ENCODE measurements around the gene HS6ST3. TPM values are rescaled to one million over a fixed set of nuclear protein-coding genes. Genes with fewer than 3 reads are reported as not detected.
"Not testable (repeated sequence)": the region's sequence is repeated elsewhere in the genome, so short reads cannot be mapped to it uniquely, and the experiment has no call there.

HS6ST3 gene
- total RNA-seq, 4 donors from 2014 or later = 0.08 to 0.47 (median 0.41) TPM

DNA sequence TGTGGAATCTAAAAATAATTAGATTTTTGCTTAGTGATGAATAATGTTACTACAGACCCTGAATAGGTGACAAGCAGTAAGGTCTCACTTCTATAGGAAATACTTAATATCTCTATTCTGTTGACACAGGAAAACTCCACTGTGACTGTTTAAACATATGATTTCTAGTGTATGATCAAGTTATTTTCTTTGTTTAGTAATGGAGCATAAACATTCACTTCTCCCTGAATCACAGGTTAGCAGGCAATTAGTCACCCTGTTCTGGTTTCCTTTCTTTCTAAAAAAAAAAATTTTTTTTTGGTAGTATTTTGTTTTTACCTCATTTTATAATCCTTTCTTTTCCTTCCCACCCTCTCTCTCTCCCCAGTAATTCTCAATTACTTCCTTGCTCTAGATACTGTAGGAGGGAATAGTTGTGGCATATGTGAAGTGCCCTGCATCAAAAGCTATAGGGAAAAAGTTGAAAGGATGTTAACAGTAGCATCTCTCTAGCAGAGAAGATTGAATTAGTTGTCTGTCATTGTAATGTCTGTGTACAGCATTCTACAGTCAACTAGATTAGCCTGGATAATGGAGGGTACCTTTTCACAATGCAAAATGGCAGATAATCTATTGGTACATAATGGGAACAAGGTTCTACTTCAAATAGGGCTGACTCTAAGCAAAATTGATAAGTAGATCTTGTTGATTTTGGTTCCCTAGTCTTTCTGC is 3.5 kb downstream of the HS6ST3 start:
- peaks cover 63% of the 10 kb centered on the region for H3K27me3 ChIP-seq
- no peaks in the 10 kb centered on the region for H3K36me3 ChIP-seq
- no peaks in the 10 kb centered on the region for H3K9me3 ChIP-seq
- H3K27ac ChIP-seq = no peak overlapping the region
- peaks cover 20% of the 10 kb centered on the region for H3K4me1 ChIP-seq
- no peak overlapping the region for H3K4me3 ChIP-seq
- no peak for DNase-seq (ENCODE audit: low spot score in 2 of 2)
- TF ChIP-seq EP300 (IDR thresholded peaks at IDR 0.05) = no peak
- TF ChIP-seq POLR2A (IDR thresholded peaks at IDR 0.05) = no peak
- TF ChIP-seq POLR2AphosphoS5 (IDR thresholded peaks at IDR 0.05) = no peak
- TF ChIP-seq, protein P1, sequence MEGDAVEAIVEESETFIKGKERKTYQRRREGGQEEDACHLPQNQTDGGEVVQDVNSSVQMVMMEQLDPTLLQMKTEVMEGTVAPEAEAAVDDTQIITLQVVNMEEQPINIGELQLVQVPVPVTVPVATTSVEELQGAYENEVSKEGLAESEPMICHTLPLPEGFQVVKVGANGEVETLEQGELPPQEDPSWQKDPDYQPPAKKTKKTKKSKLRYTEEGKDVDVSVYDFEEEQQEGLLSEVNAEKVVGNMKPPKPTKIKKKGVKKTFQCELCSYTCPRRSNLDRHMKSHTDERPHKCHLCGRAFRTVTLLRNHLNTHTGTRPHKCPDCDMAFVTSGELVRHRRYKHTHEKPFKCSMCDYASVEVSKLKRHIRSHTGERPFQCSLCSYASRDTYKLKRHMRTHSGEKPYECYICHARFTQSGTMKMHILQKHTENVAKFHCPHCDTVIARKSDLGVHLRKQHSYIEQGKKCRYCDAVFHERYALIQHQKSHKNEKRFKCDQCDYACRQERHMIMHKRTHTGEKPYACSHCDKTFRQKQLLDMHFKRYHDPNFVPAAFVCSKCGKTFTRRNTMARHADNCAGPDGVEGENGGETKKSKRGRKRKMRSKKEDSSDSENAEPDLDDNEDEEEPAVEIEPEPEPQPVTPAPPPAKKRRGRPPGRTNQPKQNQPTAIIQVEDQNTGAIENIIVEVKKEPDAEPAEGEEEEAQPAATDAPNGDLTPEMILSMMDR (IDR thresholded peaks at IDR 0.05) = no peak

DNA sequence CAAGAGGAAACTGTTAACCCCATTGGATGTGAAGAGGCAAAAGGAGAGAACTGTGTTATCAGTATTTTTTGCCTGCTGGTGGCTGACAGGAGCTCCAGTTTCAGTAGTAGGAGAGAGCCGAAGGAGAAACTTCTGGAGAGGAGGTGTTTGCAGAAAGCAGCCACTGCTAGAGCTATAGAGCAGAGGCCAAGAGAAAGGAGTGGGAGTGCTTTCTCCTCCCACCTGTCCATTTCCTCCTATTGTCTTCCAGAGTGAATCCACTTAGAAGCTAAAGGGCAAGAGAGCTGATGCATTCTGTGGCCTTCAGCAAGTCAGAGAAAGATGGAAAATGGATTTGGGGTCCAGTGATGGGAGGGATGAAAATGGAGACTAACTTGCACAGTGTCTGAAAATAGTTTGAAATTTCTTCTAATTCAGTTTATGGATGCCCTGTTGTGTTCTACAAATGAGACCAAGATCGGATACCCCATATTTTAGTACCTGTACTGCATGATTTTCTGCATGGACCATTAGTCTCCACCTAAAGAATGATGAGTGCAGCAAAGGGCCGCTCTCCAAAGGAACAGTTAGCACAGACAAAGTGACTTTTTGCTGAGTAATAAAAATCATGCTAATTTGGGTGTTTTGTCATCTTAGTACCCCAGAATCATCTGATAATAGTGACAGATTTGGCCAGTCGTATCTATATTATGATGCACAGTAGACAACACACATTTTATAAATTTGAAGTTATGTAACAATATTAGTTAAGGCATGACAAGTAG is 10.7 kb downstream of the HS6ST3 start:
- Histone ChIP-seq H3K36me3 (no peaks in the 10 kb centered on the region), H3K9me3 (no peaks in the 10 kb centered on the region), H3K27me3 (peaks cover 4% of the 10 kb centered on the region), H3K4me1 (no peaks in the 10 kb centered on the region), H3K4me3 (no peak overlapping the region), H3K27ac (no peak overlapping the region)
- no peak for TF ChIP-seq EP300 (IDR thresholded peaks at IDR 0.05)
- TF ChIP-seq, protein P1 (IDR thresholded peaks at IDR 0.05) = no peak
- TF ChIP-seq POLR2A (IDR thresholded peaks at IDR 0.05) = no peak
- no peak for TF ChIP-seq POLR2AphosphoS5 (IDR thresholded peaks at IDR 0.05)
- WGBS = 80% methylated on average over 4 of the region's 4 CpGs
- DNase-seq (ENCODE audit: low spot score in 2 of 2) = no peak

DNA sequence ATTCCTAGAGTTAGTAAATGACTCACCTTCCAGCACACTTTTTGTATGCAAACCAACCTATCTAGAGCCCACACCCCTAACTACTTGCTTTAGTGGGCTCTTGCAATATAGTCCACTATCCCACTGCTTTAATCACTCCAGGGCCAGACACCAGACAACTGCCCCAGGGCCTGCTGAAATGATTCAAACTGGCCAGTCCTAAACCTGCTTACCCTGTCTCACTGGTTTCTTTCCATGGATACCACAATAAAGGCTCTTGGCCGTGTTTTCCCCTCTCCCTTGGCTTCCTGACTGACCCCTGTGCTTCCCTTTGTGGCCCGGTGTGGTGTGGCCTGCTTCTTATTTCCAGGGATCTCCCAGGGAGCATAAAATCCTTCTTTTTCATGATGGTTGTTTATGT is 14.6 kb downstream of the HS6ST3 start:
- WGBS = 25% methylated on average over 2 of the region's 2 CpGs
- no peaks in the 10 kb centered on the region for H3K36me3 ChIP-seq
- no peak for DNase-seq (ENCODE audit: low spot score in 2 of 2)
- no peaks in the 10 kb centered on the region for H3K27me3 ChIP-seq
- no peaks in the 10 kb centered on the region for H3K4me1 ChIP-seq
- no peak for TF ChIP-seq POLR2AphosphoS5 (IDR thresholded peaks at IDR 0.05)
- TF ChIP-seq, protein P1 (IDR thresholded peaks at IDR 0.05) = no peak
- H3K27ac ChIP-seq = no peak overlapping the region
- H3K9me3 ChIP-seq = peaks cover 11% of the 10 kb centered on the region
- H3K4me3 ChIP-seq = no peak overlapping the region

DNA sequence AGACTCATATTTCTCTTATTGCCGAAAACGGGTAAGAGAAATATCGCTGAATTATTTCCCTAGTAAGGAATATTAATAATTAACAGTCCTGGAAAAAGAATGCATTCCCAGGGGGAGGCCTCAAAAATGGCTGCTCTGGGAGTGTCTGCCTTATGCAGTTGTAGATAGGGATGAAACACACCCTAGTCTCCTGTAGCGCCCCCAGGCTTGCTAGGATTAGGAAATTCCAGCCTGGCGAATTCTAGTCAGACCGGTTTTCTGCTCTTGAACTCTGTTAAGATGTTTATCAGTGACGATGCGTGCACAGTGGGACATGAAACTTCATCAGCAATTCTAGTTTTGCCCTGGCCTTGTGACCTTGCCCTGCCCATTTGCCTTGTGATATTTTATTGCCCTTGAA is 18.2 kb downstream of the HS6ST3 start:
- H3K4me1 ChIP-seq; H3K27me3 ChIP-seq; H3K4me3 ChIP-seq; DNase-seq (ENCODE audit: low spot score in 2 of 2); H3K36me3 ChIP-seq; H3K27ac ChIP-seq: not testable (repeated sequence)
- 69% methylated on average over 8 of the region's 8 CpGs for WGBS
- peaks cover 11% of the 10 kb centered on the region for H3K9me3 ChIP-seq

DNA sequence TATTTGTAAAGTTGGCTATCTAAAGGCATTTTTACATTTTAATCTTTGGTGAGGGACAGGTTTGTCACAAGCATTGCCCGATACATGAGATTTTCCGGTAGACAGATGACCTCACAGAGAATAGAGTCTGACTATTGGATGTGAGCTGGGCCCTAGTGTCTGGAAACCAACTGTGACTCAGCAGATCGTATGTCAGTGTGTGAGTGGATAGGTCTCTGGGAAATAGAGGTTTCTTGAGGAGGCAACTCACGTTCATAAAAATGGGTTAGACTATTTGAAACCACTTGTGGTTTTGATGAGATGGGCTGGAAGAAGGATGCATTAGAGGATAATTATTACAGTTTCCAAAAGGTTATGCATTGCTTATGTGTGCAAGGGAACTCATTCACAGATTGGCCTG is 19.2 kb downstream of the HS6ST3 start:
- no peak for TF ChIP-seq POLR2A (IDR thresholded peaks at IDR 0.05)
- no peak for TF ChIP-seq POLR2AphosphoS5 (IDR thresholded peaks at IDR 0.05)
- TF ChIP-seq, protein P1 (IDR thresholded peaks at IDR 0.05) = no peak
- no peak for TF ChIP-seq EP300 (IDR thresholded peaks at IDR 0.05)
- 89% methylated on average over 4 of the region's 4 CpGs for WGBS

More for the DNA sequence above, 19.2 kb downstream of the HS6ST3 start:
- Histone ChIP-seq H3K4me3 (no peak overlapping the region), H3K36me3 (no peaks in the 10 kb centered on the region), H3K9me3 (peaks cover 11% of the 10 kb centered on the region), H3K27ac (no peak overlapping the region), H3K27me3 (no peaks in the 10 kb centered on the region), H3K4me1 (no peaks in the 10 kb centered on the region)
- DNase-seq (ENCODE audit: low spot score in 2 of 2) = no peak
